Esophagus squamous epithelium (tissue), 5 donors: ENCODE measurements around the gene PNCK. TPM values are rescaled to one million over a fixed set of nuclear protein-coding genes. Genes with fewer than 3 reads are reported as not detected.

Experiments used
- DNase-seq: peaks from one replicate; lab custom pipeline; 2025; lab: John Stamatoyannopoulos, UW
- H3K27ac ChIP-seq, 4 donors: fragments of 200-600 bp; sonication (generic); one replicate each; pipeline ENCODE4 v1.5.1; 2016 to 2019; ENCODE audit warnings: mild to moderate bottlenecking in 1 of 4
- H3K27me3 ChIP-seq, 4 donors: fragments of 200-600 bp; sonication (generic); 1 replicate in 3 of 4; 2 replicates in 1 of 4; pipeline versions ENCODE4 v1.5.1 to v1.6.0; 2017 to 2021; ENCODE audit warnings: antibody characterized with exemption in 1 of 4
- H3K36me3 ChIP-seq, 3 donors: fragments of 200-600 bp; sonication (generic); one replicate each; pipeline ENCODE4 v1.5.1; 2016 to 2019
- H3K4me1 ChIP-seq, 3 donors: fragments of 200-600 bp; sonication (generic); one replicate each; pipeline ENCODE4 v1.5.1; 2017 to 2019
- H3K4me3 ChIP-seq, 4 donors: fragments of 200-600 bp; sonication (generic); 1 replicate in 3 of 4; 2 replicates in 1 of 4; pipeline ENCODE4 v1.5.1; 2016 to 2019; ENCODE audit warnings: mild to moderate bottlenecking in 2 of 4, moderate library complexity in 1 of 4
- H3K9me3 ChIP-seq, 3 donors: fragments of 200-600 bp; sonication (generic); one replicate each; pipeline ENCODE4 v1.5.1; 2016 to 2019
- CTCF ChIP-seq, 6 experiments: fragments of 450-650 bp in 4 of 6; fragments of 200-600 bp in 2 of 6; sonication (generic) in 2 of 6; IDR thresholded peaks; one replicate each; pipeline ENCODE4 v1.5.1; 2016 to 2019; ENCODE audit warnings: antibody characterized with exemption in 6 of 6, mild to moderate bottlenecking in 4 of 6, moderate library complexity in 4 of 6
- POLR2A ChIP-seq, 4 donors: fragments of 450-650 bp; IDR thresholded peaks; one replicate each; pipeline ENCODE4 v1.6.1; 2017; ENCODE audit warnings: antibody characterized with exemption in 4 of 4, mild to moderate bottlenecking in 4 of 4, moderate library complexity in 3 of 4
- WGBS, 2 donors: methylation state at CpG; one replicate each; pipeline ENCODE4 v1.1.5; 2018; 5-methylcytosine and 5-hydroxymethylcytosine counted together
- intact Hi-C: fragments of 100-400 bp; cut with DNase I; formaldehyde crosslinking; loops from one replicate; pipeline ENCODE4 v1.15.0; 2022
- total RNA-seq, 4 donors: library from RNA; depleted of rRNA; stranded (reverse); fragments of >200 nt; gene quantifications; one replicate each; pipeline ENCODE4 v1.1.0, GENCODE V29; 2016
- donor health status: DM: yes; HTN: yes; CAD: no.

PNCK gene
- total RNA-seq, 4 donors from 2014 or later, result 0.82 to 5.7 (median 1.5) TPM; not detected in 1

GRCh38 chrX:153631907-153632594 is 41.6 kb downstream of the PNCK start:
- TF ChIP-seq CTCF (IDR thresholded peaks at IDR 0.05) (no peak), POLR2A (IDR thresholded peaks at IDR 0.05) (no peak)
- H3K4me1 ChIP-seq, result no peaks in the 10 kb centered on the region
- no peak for DNase-seq
- H3K36me3 ChIP-seq, result no peaks in the 10 kb centered on the region
- H3K27me3 ChIP-seq, result no peaks in the 10 kb centered on the region
- H3K4me3 ChIP-seq, result no peak overlapping the region
- no peak overlapping the region for H3K27ac ChIP-seq
- H3K9me3 ChIP-seq, result no peaks in the 10 kb centered on the region
- intact Hi-C loops, result no loop called here
- WGBS, 2 donors, result 96 to 100% methylated on average over 2 to 16 of the region's 19 CpGs

DNA sequence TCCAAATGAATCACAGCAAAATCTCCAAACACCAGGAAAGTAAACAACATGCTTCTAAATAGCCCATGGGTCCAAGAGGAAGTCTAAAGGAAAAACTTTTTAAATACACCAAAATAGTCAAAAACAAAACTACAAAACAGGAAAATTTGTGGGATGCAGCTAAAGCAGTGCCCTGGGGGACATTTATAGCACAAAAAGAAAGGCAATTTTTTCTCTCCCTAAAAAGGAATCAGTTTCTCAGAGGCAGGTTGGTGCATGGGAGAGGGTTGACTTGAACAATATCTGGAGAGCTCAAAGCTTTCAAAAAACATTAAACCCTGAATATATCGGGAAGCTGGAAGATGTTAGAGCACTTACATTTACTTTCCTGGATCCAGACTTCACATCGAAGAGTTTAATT is 42.3 kb downstream of the PNCK start:
- Histone ChIP-seq H3K36me3 (no peaks in the 10 kb centered on the region), H3K27ac (no peak overlapping the region), H3K4me1 (no peaks in the 10 kb centered on the region), H3K27me3 (no peaks in the 10 kb centered on the region), H3K4me3 (no peak overlapping the region), H3K9me3 (no peaks in the 10 kb centered on the region)
- WGBS, 2 donors, result 88 to 95% methylated on average over 2 of the region's 2 CpGs
- no peak for DNase-seq
- intact Hi-C loops, result no loop called here
- no peak for TF ChIP-seq CTCF (IDR thresholded peaks at IDR 0.05)
- TF ChIP-seq POLR2A (IDR thresholded peaks at IDR 0.05), result no peak

DNA sequence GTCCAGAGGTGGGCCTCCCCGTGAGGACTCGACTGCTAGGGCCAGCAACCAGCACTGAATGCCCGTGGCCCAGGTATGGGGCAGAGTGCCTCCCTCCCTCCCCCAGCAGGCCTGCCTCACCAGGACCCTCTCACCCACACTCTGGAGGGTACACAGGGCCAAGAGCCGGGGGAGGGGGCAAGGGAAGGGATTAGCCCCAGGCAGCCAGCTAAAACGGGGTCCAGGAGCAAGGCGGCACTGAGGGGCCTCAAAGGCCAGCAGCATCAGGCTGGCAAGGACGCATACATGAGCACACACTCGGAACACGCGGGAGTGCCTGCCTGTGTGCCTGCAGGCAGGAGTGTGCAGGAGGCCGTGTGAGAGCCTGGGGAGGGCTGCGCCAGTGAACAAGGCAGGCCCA is 44.9 kb downstream of the PNCK start:
- intact Hi-C loops, result no loop called here
- H3K4me3 ChIP-seq, result no peak overlapping the region
- peaks cover 0 to 5% (median 0%) of the 10 kb centered on the region in 4 donors for H3K27me3 ChIP-seq
- H3K4me1 ChIP-seq, result no peaks in the 10 kb centered on the region
- WGBS, 2 donors, result no CpG with 5 or more reads among the region's 12 CpGs
- TF ChIP-seq CTCF (IDR thresholded peaks at IDR 0.05) (no peak), POLR2A (IDR thresholded peaks at IDR 0.05) (no peak)
- no peak for DNase-seq
- no peaks in the 10 kb centered on the region for H3K9me3 ChIP-seq
- H3K27ac ChIP-seq, result no peak overlapping the region
- no peaks in the 10 kb centered on the region for H3K36me3 ChIP-seq

- TF ChIP-seq CTCF (IDR thresholded peaks at IDR 0.05) (no peak), POLR2A (IDR thresholded peaks at IDR 0.05) (no peak)
- H3K36me3 ChIP-seq, result no peaks in the 10 kb centered on the region
- no peaks in the 10 kb centered on the region for H3K4me1 ChIP-seq
- H3K27me3 ChIP-seq, result peaks cover 0 to 11% (median 0%) of the 10 kb centered on the region in 4 donors
- H3K4me3 ChIP-seq, result no peak overlapping the region
- H3K27ac ChIP-seq, result no peak overlapping the region
- WGBS, 2 donors, result 80 to 88% methylated on average over 1 to 6 of the region's 8 CpGs
- intact Hi-C loops, result no loop called here
- no peaks in the 10 kb centered on the region for H3K9me3 ChIP-seq
- DNase-seq, result no peak
These were observed 45.5 kb downstream of the PNCK start for GRCh38 chrX:153628129-153628528.

GRCh38 chrX:153627675-153628111 is 45.9 kb downstream of the PNCK start:
- TF ChIP-seq POLR2A (IDR thresholded peaks at IDR 0.05) (no peak), CTCF (IDR thresholded peaks at IDR 0.05) (no peak)
- Histone ChIP-seq H3K27ac (no peak overlapping the region), H3K4me3 (no peak overlapping the region), H3K9me3 (no peaks in the 10 kb centered on the region), H3K36me3 (no peaks in the 10 kb centered on the region), H3K27me3 (peaks cover 0 to 15% (median 0%) of the 10 kb centered on the region in 4 donors), H3K4me1 (no peaks in the 10 kb centered on the region)
- intact Hi-C loops, result no loop called here
- DNase-seq, result no peak
- 20% methylated on average over 1 of the region's 15 CpGs; no CpG with 5 or more reads in 1 of the 2 donors for WGBS, 2 donors
